ENCODE measurements around the gene PRICKLE2. TPM values are rescaled to one million over a fixed set of nuclear protein-coding genes. Genes with fewer than 3 reads are reported as not detected.

The PRICKLE2 gene
- total RNA-seq, 1 donor from 2014 or later, result 5.1 TPM

DNA sequence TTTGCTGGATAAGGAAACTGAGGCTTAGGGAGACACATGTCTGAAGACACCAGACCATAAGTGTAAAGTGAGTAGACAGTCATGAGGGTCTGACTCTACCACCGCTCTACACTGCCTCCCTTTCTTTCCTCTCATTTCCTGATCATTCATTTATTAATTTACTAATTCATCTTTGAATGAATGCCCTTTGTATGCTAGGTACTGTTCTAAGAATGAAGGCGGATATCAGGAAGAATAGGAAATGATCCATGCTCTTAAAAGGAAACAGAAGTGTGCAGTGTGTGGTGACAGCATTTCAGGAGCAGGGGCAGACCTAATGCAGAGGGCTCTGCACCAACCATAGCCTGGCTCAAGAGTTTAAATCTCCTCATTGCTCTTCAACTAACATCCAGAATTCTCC is 170.2 kb downstream of the PRICKLE2 start:
- TF ChIP-seq, protein P1, sequence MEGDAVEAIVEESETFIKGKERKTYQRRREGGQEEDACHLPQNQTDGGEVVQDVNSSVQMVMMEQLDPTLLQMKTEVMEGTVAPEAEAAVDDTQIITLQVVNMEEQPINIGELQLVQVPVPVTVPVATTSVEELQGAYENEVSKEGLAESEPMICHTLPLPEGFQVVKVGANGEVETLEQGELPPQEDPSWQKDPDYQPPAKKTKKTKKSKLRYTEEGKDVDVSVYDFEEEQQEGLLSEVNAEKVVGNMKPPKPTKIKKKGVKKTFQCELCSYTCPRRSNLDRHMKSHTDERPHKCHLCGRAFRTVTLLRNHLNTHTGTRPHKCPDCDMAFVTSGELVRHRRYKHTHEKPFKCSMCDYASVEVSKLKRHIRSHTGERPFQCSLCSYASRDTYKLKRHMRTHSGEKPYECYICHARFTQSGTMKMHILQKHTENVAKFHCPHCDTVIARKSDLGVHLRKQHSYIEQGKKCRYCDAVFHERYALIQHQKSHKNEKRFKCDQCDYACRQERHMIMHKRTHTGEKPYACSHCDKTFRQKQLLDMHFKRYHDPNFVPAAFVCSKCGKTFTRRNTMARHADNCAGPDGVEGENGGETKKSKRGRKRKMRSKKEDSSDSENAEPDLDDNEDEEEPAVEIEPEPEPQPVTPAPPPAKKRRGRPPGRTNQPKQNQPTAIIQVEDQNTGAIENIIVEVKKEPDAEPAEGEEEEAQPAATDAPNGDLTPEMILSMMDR (conservative IDR thresholded peaks at IDR 0.05; ENCODE audit: low read depth, low read length), result no peak
- no peak for DNase-seq (ENCODE audit: low read depth)
- no peak overlapping the region for H3K4me3 ChIP-seq (ENCODE audit: low read depth, low read length)

DNA sequence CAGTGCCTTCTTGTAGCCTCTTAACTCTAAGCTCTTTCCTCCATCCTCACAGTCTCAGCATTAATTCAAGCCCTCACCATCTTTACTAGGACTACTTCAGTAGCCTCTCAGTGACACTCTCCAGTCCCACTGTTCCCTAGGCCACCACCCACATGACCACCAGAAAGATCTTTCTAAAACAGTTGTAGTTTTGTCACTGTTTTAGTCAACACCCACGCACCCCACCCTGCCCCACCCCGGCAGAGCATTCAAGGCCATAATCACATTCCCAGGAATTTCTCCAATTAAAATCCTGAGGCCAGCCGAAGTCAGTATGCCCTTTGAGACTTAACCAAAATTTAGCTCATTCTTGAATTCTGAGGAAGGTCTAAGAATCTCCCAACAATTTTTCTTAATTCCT is 170.8 kb downstream of the PRICKLE2 start:
- no peak for DNase-seq (ENCODE audit: low read depth)
- TF ChIP-seq, protein P1 (conservative IDR thresholded peaks at IDR 0.05; ENCODE audit: low read depth, low read length), result no peak
- no peak overlapping the region for H3K4me3 ChIP-seq (ENCODE audit: low read depth, low read length)

DNA sequence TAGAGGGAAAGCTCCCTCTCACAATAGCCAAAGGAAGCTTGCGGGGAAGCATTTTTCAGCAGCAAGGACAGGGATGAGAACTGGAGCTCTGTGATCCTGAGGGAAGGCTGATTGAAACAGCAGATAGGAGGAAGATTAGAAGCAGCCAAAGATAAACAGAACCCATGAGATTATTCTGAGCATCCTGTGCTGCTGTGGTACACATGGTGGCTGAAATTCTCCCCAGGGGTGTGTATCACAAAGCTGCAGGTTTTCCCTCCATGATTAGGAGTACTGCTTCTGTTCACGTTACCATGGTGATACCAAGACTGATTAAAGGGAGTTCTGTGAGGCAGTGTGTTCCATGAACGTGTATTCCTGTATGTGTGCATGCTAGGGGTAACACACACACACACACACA is 171.7 kb downstream of the PRICKLE2 start:
- DNase-seq (ENCODE audit: low read depth), result no peak
- TF ChIP-seq, protein P1 (conservative IDR thresholded peaks at IDR 0.05; ENCODE audit: low read depth, low read length), result no peak

DNA sequence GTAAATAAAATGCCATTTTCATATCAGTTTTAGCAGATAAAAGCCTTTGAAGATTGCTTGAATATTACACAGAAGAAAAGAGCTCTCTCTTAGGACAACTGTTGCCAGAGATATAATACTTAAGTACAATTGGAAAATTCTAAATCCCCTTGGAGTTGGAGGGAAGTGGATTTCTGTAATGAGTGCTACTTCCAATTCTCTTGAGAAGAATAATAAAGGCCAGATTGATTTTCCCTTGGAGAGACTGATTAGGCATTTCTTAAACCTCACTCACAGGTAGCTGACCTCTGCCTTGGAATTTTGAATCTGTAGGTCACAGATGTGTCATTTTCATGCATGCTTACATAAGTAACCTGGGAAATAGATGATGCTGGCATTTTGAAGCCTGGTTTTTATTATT is 172.1 kb downstream of the PRICKLE2 start:
- TF ChIP-seq, protein P1 (conservative IDR thresholded peaks at IDR 0.05; ENCODE audit: low read depth, low read length), result no peak

More for the DNA sequence above, 171.7 kb downstream of the PRICKLE2 start:
- H3K4me3 ChIP-seq (ENCODE audit: low read depth, low read length), result no peak overlapping the region

DNA sequence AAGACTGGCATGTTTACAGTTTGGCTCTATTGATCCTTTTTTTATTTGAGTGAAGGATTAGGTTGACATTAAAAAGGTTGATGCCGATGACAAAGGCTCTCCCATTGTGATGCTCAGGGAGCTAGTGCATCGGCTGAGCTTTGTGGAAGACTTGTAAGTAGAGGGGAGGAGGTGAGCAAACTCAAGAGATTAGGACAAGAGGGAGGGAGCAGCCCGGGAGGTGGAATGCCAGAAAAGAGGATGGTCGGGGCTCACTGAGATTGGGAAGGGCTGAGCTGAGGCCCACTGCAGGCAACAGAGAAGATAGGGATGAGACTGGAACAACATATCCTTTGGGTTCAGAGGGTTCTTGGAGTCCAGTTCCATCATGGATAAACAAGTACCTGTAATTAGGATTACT is 175.4 kb downstream of the PRICKLE2 start:
- TF ChIP-seq, protein P1 (conservative IDR thresholded peaks at IDR 0.05; ENCODE audit: low read depth, low read length), result no peak
- no peak for DNase-seq (ENCODE audit: low read depth)
- H3K4me3 ChIP-seq (ENCODE audit: low read depth, low read length), result no peak overlapping the region

More for the DNA sequence above, 172.1 kb downstream of the PRICKLE2 start:
- no peak overlapping the region for H3K4me3 ChIP-seq (ENCODE audit: low read depth, low read length)
- DNase-seq (ENCODE audit: low read depth), result no peak

DNA sequence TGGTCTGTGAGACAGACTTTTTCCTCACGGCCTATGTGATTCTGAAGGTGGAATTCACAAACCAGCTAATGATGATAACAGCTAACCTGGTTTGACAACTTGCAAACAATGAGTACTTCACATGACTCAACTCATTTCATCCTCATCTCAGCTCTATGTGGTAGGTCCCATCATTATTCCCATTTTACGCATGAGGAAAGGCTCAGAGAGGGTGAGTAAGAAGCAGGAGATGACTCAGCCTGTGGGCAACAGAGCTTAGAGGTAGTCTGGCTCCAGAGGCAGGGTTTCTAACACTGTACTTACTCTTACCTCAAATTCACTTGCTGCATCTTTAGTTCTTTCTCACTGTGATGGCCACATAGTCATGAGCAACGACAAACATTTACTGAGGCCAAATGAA is 176.1 kb downstream of the PRICKLE2 start:
- DNase-seq (ENCODE audit: low read depth), result peak; percentile 59
- H3K4me3 ChIP-seq (ENCODE audit: low read depth, low read length), result no peak overlapping the region
- TF ChIP-seq, protein P1 (conservative IDR thresholded peaks at IDR 0.05; ENCODE audit: low read depth, low read length), result no peak

DNA sequence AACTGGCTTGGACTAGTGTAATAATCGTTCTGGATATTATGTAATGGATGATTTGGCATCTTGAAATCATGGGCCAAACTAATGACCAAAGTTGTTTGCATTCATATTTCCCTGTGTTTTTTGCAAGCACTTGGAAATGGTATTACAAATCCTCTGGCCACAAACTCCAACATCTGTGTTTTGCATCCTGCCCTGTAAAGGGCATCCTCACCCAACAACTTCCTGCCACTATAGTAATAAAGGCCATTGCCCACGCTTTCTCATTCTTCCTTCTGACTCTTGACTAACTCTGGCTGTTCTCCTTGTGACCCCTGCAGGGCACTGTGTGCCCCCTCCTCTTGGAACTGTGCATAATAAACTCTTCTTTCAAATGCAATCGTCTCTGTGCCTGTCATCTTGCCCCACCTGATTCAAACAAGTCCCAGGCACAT is 176.6 kb downstream of the PRICKLE2 start:
- DNase-seq (ENCODE audit: low read depth), result no peak
- no peak overlapping the region for H3K4me3 ChIP-seq (ENCODE audit: low read depth, low read length)
- TF ChIP-seq, protein P1 (conservative IDR thresholded peaks at IDR 0.05; ENCODE audit: low read depth, low read length), result no peak

All from epithelial cell of proximal tubule (primary cell).